ENCODE results near the gene IL13RA2. TPM values are rescaled to one million over a fixed set of nuclear protein-coding genes. Genes with fewer than 3 reads are reported as not detected.

The IL13RA2 gene
- total and polyA plus RNA-seq, 2 experiments from 2014 or later, result 11.5 to 12.3 TPM

GRCh38 chrX:114959729-114960128, 57.7 kb downstream of the IL13RA2 start:
- no peaks in the 10 kb centered on the region for H3K27me3 ChIP-seq (replicated peaks; ENCODE audit: insufficient read depth)
- no peaks in the 10 kb centered on the region for H3K79me2 ChIP-seq (ENCODE audit: insufficient read depth)
- H3K36me3 ChIP-seq (ENCODE audit: low read depth), result no peaks in the 10 kb centered on the region
- H3K9me2 ChIP-seq (ENCODE audit: insufficient read depth), result no peaks in the 10 kb centered on the region
- no peaks in the 10 kb centered on the region for H4K20me1 ChIP-seq (ENCODE audit: insufficient read depth)
- no peaks in the 10 kb centered on the region for H3K4me1 ChIP-seq (ENCODE audit: insufficient read depth)
- TF ChIP-seq EZH2phosphoT487 (IDR thresholded peaks at IDR 0.05; ENCODE audit: insufficient read depth, low read depth) (no peak), EZH2 (IDR thresholded peaks at IDR 0.05; ENCODE audit: insufficient read depth, poor library complexity, severe bottlenecking) (no peak)
- H3K27ac ChIP-seq, result no peak overlapping the region
- H3F3A ChIP-seq (ENCODE audit: insufficient read depth), result no peaks in the 10 kb centered on the region
- H3K4me3 ChIP-seq, result no peak overlapping the region
- 0 out of 2 replicates have a peak overlapping the region, but pooled peaks have one; percentile 24 for H2AFZ ChIP-seq
- DNase-seq, result peak; percentile 38
- H3K9ac ChIP-seq, result no peak overlapping the region
- H3K4me2 ChIP-seq (ENCODE audit: unreplicated experiment), result no peak overlapping the region
- in situ Hi-C loops (cut with MboI), result loop anchor here (10.0 kb wide), 1 partner anchor 335 kb away; no protein-coding TSS in a partner anchor
- H3K9me3 ChIP-seq (ENCODE audit: low read depth), result no peaks in the 10 kb centered on the region

Small RNA genes lying within 50 kb of the gene (small RNA-seq; reads per million reads assigned to genes)
- gene RNU6-648P (ENCODE audit: low read depth, low replicate concordance), result not detected

Other genes starting within 250 kb of the IL13RA2 start
- gene RBMXL3, start 171.8 kb upstream of the IL13RA2 start, total RNA-seq (2014; rRNA removed; shearing (Covaris generic)), result not detected in 2 replicates
- not detected in 2 replicates for gene RBMXL3, start 171.8 kb upstream of the IL13RA2 start, polyA plus RNA-seq (2016; fragmentation: Nextera tagmentation; extraction: Ambion mirVana)
- gene LRCH2, start 216.5 kb upstream of the IL13RA2 start, total RNA-seq (2014; rRNA removed; shearing (Covaris generic)), result 2.3 and 2.4 TPM in 2 replicates
- 1.0 and 1.1 TPM in 2 replicates for gene LRCH2, start 216.5 kb upstream of the IL13RA2 start, polyA plus RNA-seq (2016; fragmentation: Nextera tagmentation; extraction: Ambion mirVana)